ENCODE results near the gene LRRC37A. TPM values are rescaled to one million over a fixed set of nuclear protein-coding genes. Genes with fewer than 3 reads are reported as not detected.

Gene LRRC37A
- total RNA-seq, 1 experiment from 2014 or later, result 1.2 TPM

GRCh38 chr17:46270032-46270431, 24.9 kb upstream of the LRRC37A start:
- ChIA-PET CTCF (interaction anchor here (0.6 kb wide), 1 partner anchor 178 kb away, joined by 4 read pairs; no protein-coding TSS in a partner anchor), POLR2A (no interaction called here), RAD21 (ENCODE audit: low non-redundant PET in 1 of 2, low total read pairs in 2 of 2, uncharacterized antibody in 2 of 2, unreplicated experiment in 2 of 2) (no interaction called here)
- DNase-seq (ENCODE audit: low read depth, low spot score), result no peak
- Histone ChIP-seq H3K4me3 (replicated peaks in 1 of 2; ENCODE audit: low read depth in 1 of 2, low read length in 2 of 2) (no peak overlapping the region), H3K27me3 (ENCODE audit: insufficient read depth, low read length) (no peaks in the 10 kb centered on the region), H3K9ac (ENCODE audit: low read length) (no peak overlapping the region), H3K36me3 (ENCODE audit: control insufficient read depth in 1 of 2, insufficient read depth in 2 of 2, low read length in 2 of 2) (no peaks in the 10 kb centered on the region), H3K79me2 (ENCODE audit: insufficient read depth, low read length) (no peaks in the 10 kb centered on the region), H3K4me2 (ENCODE audit: low read length) (no peak overlapping the region), H3K4me1 (ENCODE audit: control insufficient read depth in 1 of 2, insufficient read depth in 2 of 2, low read length in 2 of 2) (peaks cover 3 to 19% of the 10 kb centered on the region in 2 experiments; a peak in 3 of 4 replicates), H3K9me3 (ENCODE audit: control insufficient read depth in 1 of 2, insufficient read depth in 1 of 2, low read depth in 1 of 2, low read length in 2 of 2) (no peaks in the 10 kb centered on the region), H2AFZ (ENCODE audit: low read depth, low read length, poor library complexity, severe bottlenecking) (no peak overlapping the region), H4K20me1 (ENCODE audit: insufficient read depth) (no peaks in the 10 kb centered on the region), H3K9me2 (ENCODE audit: insufficient read depth) (no peaks in the 10 kb centered on the region), H3K27ac (ENCODE audit: low read depth, low read length) (no peak overlapping the region)
- BruUV-seq (replicated peaks), result no TSS peak
- ATAC-seq, result no peak
- intact Hi-C loops (cut with micrococcal nuclease), result no loop called here
- TF ChIP-seq SP1 (IDR thresholded peaks at IDR 0.05; ENCODE audit: low read depth), result no peak
- TF ChIP-seq ATF3 (IDR thresholded peaks at IDR 0.05), result no peak
- no peak for TF ChIP-seq ZFX (IDR thresholded peaks at IDR 0.05)
- TF ChIP-seq POLR2A (IDR thresholded peaks at IDR 0.05; ENCODE audit: borderline replicate concordance, extremely low read depth, insufficient read depth, insufficient read length), result no peak
- no peak for TF ChIP-seq EZH2phosphoT487 (IDR thresholded peaks at IDR 0.05; ENCODE audit: borderline replicate concordance)
- TF ChIP-seq SRF (IDR thresholded peaks at IDR 0.05; ENCODE audit: low read depth), result no peak
- no peak for TF ChIP-seq ZBTB33 (IDR thresholded peaks at IDR 0.05; ENCODE audit: extremely low read depth, insufficient replicate concordance, low read length)

- no peaks in the 10 kb centered on the region for H4K20me1 ChIP-seq (ENCODE audit: insufficient read depth)
- RAD21 ChIA-PET (ENCODE audit: low non-redundant PET in 1 of 2, low total read pairs in 2 of 2, uncharacterized antibody in 2 of 2, unreplicated experiment in 2 of 2), result no interaction called here
- TF ChIP-seq CBX3 (IDR thresholded peaks at IDR 0.05; ENCODE audit: low read depth), result no peak
- TF ChIP-seq SP1 (IDR thresholded peaks at IDR 0.05; ENCODE audit: low read depth), result no peak
- TF ChIP-seq ZFX (IDR thresholded peaks at IDR 0.05), result no peak
- no peak for TF ChIP-seq ELF1 (IDR thresholded peaks at IDR 0.05; ENCODE audit: borderline replicate concordance, low read depth)
- no peak for TF ChIP-seq ZNF274 (IDR thresholded peaks at IDR 0.05; ENCODE audit: low read depth, low read length)
- TF ChIP-seq EZH2phosphoT487 (IDR thresholded peaks at IDR 0.05; ENCODE audit: borderline replicate concordance), result no peak
- no peak for TF ChIP-seq ATF3 (IDR thresholded peaks at IDR 0.05)
- no peak for TF ChIP-seq JUND (IDR thresholded peaks at IDR 0.05)
- no peaks in the 10 kb centered on the region for H3K9me3 ChIP-seq (ENCODE audit: control insufficient read depth in 1 of 2, insufficient read depth in 1 of 2, low read depth in 1 of 2, low read length in 2 of 2)
- CTCF ChIA-PET, result no interaction called here
- H3K79me2 ChIP-seq (ENCODE audit: insufficient read depth, low read length), result no peaks in the 10 kb centered on the region
- no peaks in the 10 kb centered on the region for H3K27me3 ChIP-seq (ENCODE audit: insufficient read depth, low read length)
- no peak overlapping the region for H3K9ac ChIP-seq (ENCODE audit: low read length)
- intact Hi-C loops (cut with micrococcal nuclease), result no loop called here
- ATAC-seq (no peak), DNase-seq (ENCODE audit: low read depth, low spot score) (no peak)
- POLR2A ChIA-PET, result no interaction called here
- no peaks in the 10 kb centered on the region for H3K9me2 ChIP-seq (ENCODE audit: insufficient read depth)
- H3K4me2 ChIP-seq (ENCODE audit: low read length), result no peak overlapping the region
- no TSS peak for BruUV-seq (replicated peaks)
- H2AFZ ChIP-seq (ENCODE audit: low read depth, low read length, poor library complexity, severe bottlenecking), result no peak overlapping the region
- no peak overlapping the region for H3K4me3 ChIP-seq (replicated peaks in 1 of 2; ENCODE audit: low read depth in 1 of 2, low read length in 2 of 2)
- no peak overlapping the region for H3K27ac ChIP-seq (ENCODE audit: low read depth, low read length)
- no peaks in the 10 kb centered on the region for H3K36me3 ChIP-seq (ENCODE audit: control insufficient read depth in 1 of 2, insufficient read depth in 2 of 2, low read length in 2 of 2)
- H3K4me1 ChIP-seq (ENCODE audit: control insufficient read depth in 1 of 2, insufficient read depth in 2 of 2, low read length in 2 of 2), result no peaks in the 10 kb centered on the region
Observed at GRCh38 chr17:46273541-46274236, 21.2 kb upstream of the LRRC37A start.

All from HCT116 (cell line).